GM12878 (cell line): ENCODE results near the gene FAM120B. TPM values are rescaled to one million over a fixed set of nuclear protein-coding genes. Genes with fewer than 3 reads are reported as not detected.

ENCODE experiments used
- ATAC-seq: fragments of 200-7000 bp; cut with Tn5 transposase; 3 replicates; pipeline ENCODE4 v1.9.1; 2020; ENCODE audit warnings: mild to moderate bottlenecking, moderate library complexity
- BruUV-seq: library from RNA; stranded (reverse); fragments of 400-500 nt; replicated peaks from 2 replicates; lab custom pipeline; 2021; lab: Mats Ljungman, UMichigan
- CTCF ChIA-PET: fragments of 300-600 bp; sonication (Branson Sonifier 250); formaldehyde crosslinking; extraction: SDS; loops from one replicate; lab custom pipeline; 2021; ENCODE audit warnings: inconsistent platforms; lab: Yijun Ruan, JAX
- POLR2A ChIA-PET: fragments of 350-600 bp; formaldehyde crosslinking; extraction: SDS; loops from one replicate; lab custom pipeline; 2021; ENCODE audit warnings: inconsistent platforms; lab: Charles Lee
- RAD21 ChIA-PET: fragments of 300-600 bp; sonication (Branson Sonifier 250); formaldehyde crosslinking; loops from one replicate; lab custom pipeline; 2023; ENCODE audit warnings: antibody characterized with exemption; ENCODE audit not compliant: unreplicated experiment; lab: Charles Lee
- SMC1A ChIA-PET: fragments of 300-600 bp; sonication (Branson Sonifier 250); formaldehyde crosslinking; loops from one replicate; lab custom pipeline; 2023; ENCODE audit not compliant: unreplicated experiment, uncharacterized antibody; lab: Charles Lee
- DNase-seq: peaks from one replicate; pipeline ENCODE4 v3.0.0-alpha.2; 2011; ENCODE audit warnings: low read depth, low spot score
- FAIRE-seq: peaks from 3 replicates; lab custom pipeline; 2011; peaks lifted over from hg19 to GRCh38; lab: Jason Lieb, UNC
- H2AFZ ChIP-seq: 2 replicates; pipeline ENCODE4 v1.6.0; 2011; ENCODE audit warnings: low read depth, low read length, control low read depth; ENCODE audit not compliant: control insufficient read depth
- H3K27ac ChIP-seq: 2 replicates; pipeline ENCODE4 v1.5.1; 2011; ENCODE audit warnings: control low read depth; ENCODE audit not compliant: control insufficient read depth, insufficient read depth
- H3K27me3 ChIP-seq, 2 experiments: replicated peaks in 1 of 2; 2 replicates each; pipeline versions ENCODE4 v1.6.0 to v1.6.1; 2011; ENCODE audit warnings: low read length in 1 of 2; ENCODE audit not compliant: control insufficient read depth in 2 of 2, insufficient read depth in 2 of 2
- H3K36me3 ChIP-seq, 2 experiments: 2 replicates each; pipeline ENCODE4 v1.5.1; 2011; ENCODE audit warnings: low read length in 1 of 2; ENCODE audit not compliant: control insufficient read depth in 2 of 2, insufficient read depth in 2 of 2
- H3K4me1 ChIP-seq: 2 replicates; pipeline ENCODE4 v1.6.1; 2011; ENCODE audit warnings: mild to moderate bottlenecking, low read length, moderate library complexity, mixed read lengths; ENCODE audit not compliant: control insufficient read depth, insufficient read depth
- H3K4me2 ChIP-seq: 2 replicates; pipeline ENCODE4 v1.6.0; 2011; ENCODE audit warnings: control low read depth; ENCODE audit not compliant: control insufficient read depth, insufficient read depth
- H3K4me3 ChIP-seq: fragments of 200-600 bp; sonication (generic); 2 replicates; pipeline ENCODE4 v1.5.1; 2016
- H3K79me2 ChIP-seq: 2 replicates; pipeline ENCODE4 v1.6.0; 2011; ENCODE audit warnings: low read length; ENCODE audit not compliant: control insufficient read depth, insufficient read depth
- H3K9ac ChIP-seq: 2 replicates; pipeline ENCODE4 v1.8.0; 2011; ENCODE audit warnings: low read length, control low read depth, mixed read lengths; ENCODE audit not compliant: control insufficient read depth, insufficient read depth
- H3K9me3 ChIP-seq: replicated peaks from 3 replicates; pipeline ENCODE4 v1.5.1; 2011; ENCODE audit warnings: mild to moderate bottlenecking, low read length; ENCODE audit not compliant: control insufficient read depth, insufficient read depth
- H4K20me1 ChIP-seq: 2 replicates; pipeline ENCODE4 v1.6.0; 2011; ENCODE audit not compliant: control insufficient read depth, insufficient read depth
- ASH2L ChIP-seq: fragments of 300-600, 200-600 bp; sonication (generic); IDR thresholded peaks from 2 replicates; pipeline ENCODE4 v1.6.1; 2017; ENCODE audit warnings: low read depth, mild to moderate bottlenecking, borderline replicate concordance
- BCL3 ChIP-seq: IDR thresholded peaks from 2 replicates; pipeline ENCODE4 v1.6.1; 2011; ENCODE audit warnings: borderline replicate concordance, low read depth, mild to moderate bottlenecking, moderate library complexity, low read length; ENCODE audit not compliant: insufficient read depth, poor library complexity, severe bottlenecking
- CREB1 ChIP-seq: IDR thresholded peaks from 2 replicates; pipeline ENCODE4 v1.6.1; 2012; ENCODE audit warnings: low read depth, mild to moderate bottlenecking, inconsistent platforms
- DPF2 ChIP-seq: fragments of 450-650 bp; IDR thresholded peaks from 2 replicates; pipeline ENCODE4 v1.6.1; 2017; ENCODE audit warnings: mild to moderate bottlenecking
- EED ChIP-seq: sonication (generic); IDR thresholded peaks from 2 replicates; pipeline ENCODE4 v1.6.1; 2016; ENCODE audit warnings: antibody characterized with exemption, low read depth
- JUND ChIP-seq: IDR thresholded peaks from 2 replicates; pipeline ENCODE4 v1.6.1; 2012; ENCODE audit warnings: low read depth, mild to moderate bottlenecking, low read length, improper control_type of control experiment, moderate library complexity
- LARP7 ChIP-seq: fragments of 450-650 bp; IDR thresholded peaks from 2 replicates; pipeline ENCODE4 v1.6.1; 2017; ENCODE audit warnings: mild to moderate bottlenecking
- MTA3 ChIP-seq: IDR thresholded peaks from 2 replicates; pipeline ENCODE4 v1.6.1; 2012; ENCODE audit warnings: low read length, inconsistent platforms, borderline replicate concordance
- NBN ChIP-seq: fragments of 450-650 bp; IDR thresholded peaks from 2 replicates; pipeline ENCODE4 v1.6.1; 2016
- NFXL1 ChIP-seq: fragments of 450-650 bp; IDR thresholded peaks from 2 replicates; pipeline ENCODE4 v1.6.1; 2017; ENCODE audit warnings: antibody characterized with exemption, mild to moderate bottlenecking, borderline replicate concordance
- NR2F1 ChIP-seq: fragments of 450-650 bp; conservative IDR thresholded peaks from 2 replicates; pipeline ENCODE4 v1.6.1; 2017; ENCODE audit warnings: mild to moderate bottlenecking
- PBX3 ChIP-seq: IDR thresholded peaks from 2 replicates; pipeline ENCODE4 v1.6.1; 2011; ENCODE audit warnings: mild to moderate bottlenecking, low read depth, low read length, moderate library complexity; ENCODE audit not compliant: insufficient replicate concordance
- RELA ChIP-seq: fragments of 450-650 bp; IDR thresholded peaks from 2 replicates; pipeline ENCODE4 v1.8.0; 2014; ENCODE audit warnings: borderline replicate concordance; ENCODE audit not compliant: partially characterized antibody
- SIN3A ChIP-seq: IDR thresholded peaks from 2 replicates; pipeline ENCODE4 v1.6.1; 2012; ENCODE audit warnings: low read depth, low read length, improper control_type of control experiment
- SMC3 ChIP-seq: IDR thresholded peaks from 2 replicates; pipeline ENCODE4 v1.6.1; 2011; ENCODE audit warnings: low read length, improper control_type of control experiment, borderline replicate concordance
- SP1 ChIP-seq: IDR thresholded peaks from one replicate; pipeline ENCODE4 v1.6.1; 2011; ENCODE audit warnings: low read depth, low read length
- USF2 ChIP-seq: IDR thresholded peaks from 2 replicates; pipeline ENCODE4 v1.6.1; 2011; ENCODE audit warnings: low read depth, low read length, improper control_type of control experiment, borderline replicate concordance
- YBX1 ChIP-seq: fragments of 450-650 bp; IDR thresholded peaks from 2 replicates; pipeline ENCODE4 v1.6.1; 2016; ENCODE audit warnings: antibody characterized with exemption
- WGBS: methylation state at CpG from one replicate; pipeline ENCODE4 v1.1.6; 2016; ENCODE audit warnings: low lambda C conversion rate; ENCODE audit not compliant: insufficient replicate concordance, insufficient coverage; ENCODE audit errors: missing lambda C conversion rate; 5-methylcytosine and 5-hydroxymethylcytosine counted together
- in situ Hi-C: fragments of 300-500 bp; cut with MboI; formaldehyde crosslinking; loops from 9 replicates; pipeline ENCODE4 v1.14.3; 2018; ENCODE audit warnings: mixed read lengths
- intact Hi-C: fragments of 100-400 bp; cut with micrococcal nuclease; formaldehyde crosslinking; loops from one replicate; pipeline ENCODE4 v1.14.2; 2022; ENCODE audit not compliant: unreplicated experiment
- polyA plus RNA-seq, 11 experiments: library from polyadenylated mRNA; depleted of rRNA in 4 of 11; unstranded in 6 of 11; stranded (reverse) in 5 of 11; fragments of >200 nt; fragmentation: Nextera tagmentation in 4 of 11; fragmentation: Illumina TruSeq in 1 of 11; extraction: Ambion mirVana in 4 of 11; extraction: Trizol in 1 of 11; gene quantifications; 1 replicate in 1 of 11; 2 replicates in 10 of 11; pipeline versions ENCODE4 v1.2.1 to v1.2.3, GENCODE V29; 2011 to 2016; ENCODE audit warnings: inconsistent platforms in 2 of 11, missing spikeins in 2 of 11, low read depth in 1 of 11
- total RNA-seq, 4 experiments: library from RNA; depleted of rRNA in 3 of 4; stranded (reverse); fragments of >200 nt in 3 of 4; fragmentation: Illumina TruSeq in 1 of 4; extraction: Trizol in 1 of 4; gene quantifications; 2 replicates each; pipeline versions ENCODE4 v1.2.1 to v1.2.3, GENCODE V29; 2013 to 2021

FAM120B gene
- total and polyA plus RNA-seq, 10 of the 15 experiments (the other 5 are each of a cell fraction or from before 2014, with no cell fraction given), result 3.3 to 21.6 (median 15.3) TPM

DNA sequence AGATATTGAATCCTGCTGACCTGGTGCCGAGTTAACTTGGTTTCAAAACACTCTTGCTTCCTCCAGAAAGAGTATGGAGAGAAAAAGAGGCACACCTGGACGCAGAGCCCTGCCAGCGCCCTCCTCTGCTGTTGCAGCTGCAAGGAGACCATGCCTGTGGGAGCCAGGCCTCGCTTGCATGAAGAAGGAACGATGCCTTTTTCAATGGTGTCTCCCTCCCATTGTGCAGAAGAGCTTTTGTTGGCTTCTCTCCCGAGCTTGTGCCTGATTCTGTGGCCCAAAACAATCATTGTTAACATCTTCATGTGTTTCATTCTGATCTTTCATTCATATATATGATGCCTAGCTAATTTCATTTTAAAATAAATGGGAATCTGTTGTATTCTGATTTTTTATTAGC is 98.1 kb downstream of the FAM120B start:
- intact Hi-C loops (no loop called here), in situ Hi-C loops (no loop called here)
- no peak for TF ChIP-seq JUND
- TF ChIP-seq NR2F1, result no peak
- no peak for TF ChIP-seq USF2
- no peak for TF ChIP-seq CREB1
- no peak for TF ChIP-seq SP1
- TF ChIP-seq EED, result no peak
- TF ChIP-seq NFXL1, result no peak
- no peak for TF ChIP-seq YBX1
- TF ChIP-seq ASH2L, result no peak
- no peak for TF ChIP-seq SIN3A
- TF ChIP-seq DPF2, result no peak
- no peak for TF ChIP-seq LARP7
- no peak for TF ChIP-seq BCL3
- TF ChIP-seq NBN, result no peak
- no peak for TF ChIP-seq PBX3
- TF ChIP-seq SMC3, result no peak
- no peak for TF ChIP-seq RELA
- TF ChIP-seq MTA3, result no peak
- Histone ChIP-seq H3K4me1 (no peaks in the 10 kb centered on the region), H4K20me1 (no peaks in the 10 kb centered on the region), H3K79me2 (no peaks in the 10 kb centered on the region), H2AFZ (no peak overlapping the region), H3K27me3 (no peaks in the 10 kb centered on the region), H3K9ac (no peak overlapping the region), H3K4me2 (no peak overlapping the region), H3K4me3 (no peak overlapping the region), H3K36me3 (peaks cover 6 to 26% of the 10 kb centered on the region in 2 experiments; a peak in 3 of 4 replicates), H3K9me3 (no peaks in the 10 kb centered on the region), H3K27ac (no peak overlapping the region)
- POLR2A ChIA-PET, result no interaction called here
- CTCF ChIA-PET, result interaction anchor here (0.9 to 1.1 kb wide), 2 partner anchors 113 to 125 kb away, joined by 3 read pairs; no protein-coding TSS in a partner anchor
- ATAC-seq (no peak), FAIRE-seq (no peak), DNase-seq (no peak)
- SMC1A ChIA-PET, result interaction anchor here (1.5 kb wide), 1 partner anchor 112 kb away, joined by 3 read pairs; no protein-coding TSS in a partner anchor
- BruUV-seq, result no TSS peak
- RAD21 ChIA-PET, result no interaction called here
- 96% methylated on average over 6 of the region's 6 CpGs for WGBS
